Tibial nerve (tissue), 4 donors: ENCODE measurements around the gene FSTL4.

Experiments used
- CTCF ChIP-seq, 5 experiments: fragments of 200-600 bp in 3 of 5; fragments of 450-650 bp in 2 of 5; sonication (generic) in 3 of 5; IDR thresholded peaks; one replicate each; pipeline ENCODE4 v1.5.1; 2016 to 2019; ENCODE audit warnings: antibody characterized with exemption in 5 of 5, mild to moderate bottlenecking in 3 of 5, moderate library complexity in 2 of 5
- EP300 ChIP-seq, 2 donors: sonication (generic); formaldehyde crosslinking; IDR thresholded peaks; one replicate each; pipeline ENCODE4 v1.6.1; 2017; ENCODE audit warnings: antibody characterized with exemption in 2 of 2, mild to moderate bottlenecking in 1 of 2
- POLR2A ChIP-seq, 2 donors: fragments of 450-650 bp; IDR thresholded peaks; one replicate each; pipeline ENCODE4 v1.6.1; 2017; ENCODE audit warnings: antibody characterized with exemption in 2 of 2, mild to moderate bottlenecking in 2 of 2, moderate library complexity in 2 of 2

DNA sequence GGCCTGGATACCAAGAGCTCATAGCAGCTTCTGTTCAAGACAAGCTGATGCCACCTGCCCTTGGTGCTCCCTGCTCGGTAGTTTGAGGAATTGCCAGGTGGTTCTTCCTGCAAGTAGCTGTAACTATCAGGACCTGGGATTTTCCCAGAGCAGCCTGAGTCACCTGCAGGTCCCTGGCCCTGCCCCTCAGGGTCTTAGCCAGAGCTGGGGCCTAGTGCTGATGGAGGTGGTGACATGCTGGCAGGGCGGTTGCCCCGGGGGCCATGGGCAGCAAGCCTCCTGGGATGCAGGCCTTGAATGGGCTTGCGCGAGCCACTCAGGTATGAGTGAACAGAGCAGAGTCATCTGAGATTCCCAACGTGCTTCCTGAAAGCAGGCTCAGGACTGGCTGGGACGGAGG lies 298.3 kb downstream of the FSTL4 start:
- TF ChIP-seq CTCF (IDR thresholded peaks at IDR 0.05) (no peak), POLR2A (IDR thresholded peaks at IDR 0.05) (no peak), EP300 (IDR thresholded peaks at IDR 0.05) (no peak)
